K562 (cell line): ENCODE results near the gene IFRD1. TPM values are rescaled to one million over a fixed set of nuclear protein-coding genes. Genes with fewer than 3 reads are reported as not detected.
A peak's percentile ranks its signal among the peaks of the same experiment; 100 is the strongest.

Source experiments
- ATAC-seq: fragments of 200-7000 bp; cut with Tn5 transposase; 3 replicates; pipeline ENCODE4 v1.9.1; 2020; ENCODE audit warnings: moderate library complexity
- BruUV-seq: library from RNA; stranded (reverse); fragments of 400-500 nt; replicated peaks from 2 replicates; lab custom pipeline; 2021; lab: Mats Ljungman, UMichigan
- CTCF ChIA-PET: fragments of 300-600 bp; formaldehyde crosslinking; extraction: SDS; loops from one replicate; lab custom pipeline; 2021; ENCODE audit warnings: low intra/inter-chr PET ratio; lab: Yijun Ruan, JAX
- POLR2A ChIA-PET: fragments of 300-600, 350-650 bp; sonication (Branson Sonifier 250); formaldehyde crosslinking; extraction: SDS; loops from one replicate; lab custom pipeline; 2021; ENCODE audit warnings: antibody characterized with exemption, inconsistent platforms; lab: Yijun Ruan, JAX
- DNase-seq, 4 experiments: peaks; one replicate each; pipeline versions ENCODE4 v3.0.0 to v3.0.0-alpha.2; 2011 to 2018; ENCODE audit warnings: low spot score in 3 of 4, mixed read lengths in 3 of 4; ENCODE audit errors: extremely low read depth in 1 of 4
- FAIRE-seq: peaks from 2 replicates; lab custom pipeline; 2011; peaks lifted over from hg19 to GRCh38; lab: Jason Lieb, UNC
- H2AFZ ChIP-seq: 2 replicates; pipeline ENCODE4 v1.6.0; 2011; ENCODE audit warnings: low read depth, low read length, control low read depth, inconsistent platforms
- H3K27ac ChIP-seq: fragments of 200-600 bp; 3 replicates; pipeline ENCODE4 v1.8.0; 2011; ENCODE audit warnings: low read depth, mild to moderate bottlenecking, control low read depth, inconsistent platforms, low read length, moderate library complexity, mixed read lengths; ENCODE audit errors: extremely low read depth
- H3K27me3 ChIP-seq, 2 experiments: fragments of 300-600 bp in 1 of 2; 2 replicates in 1 of 2; 3 replicates in 1 of 2; pipeline versions ENCODE4 v1.6.0 to v1.8.0; 2011; ENCODE audit warnings: inconsistent platforms in 2 of 2, low read length in 2 of 2, mild to moderate bottlenecking in 1 of 2, mixed read lengths in 1 of 2, moderate library complexity in 1 of 2; ENCODE audit not compliant: control insufficient read depth in 2 of 2, insufficient read depth in 2 of 2
- H3K36me3 ChIP-seq: fragments of 300-600 bp; 3 replicates; pipeline ENCODE4 v1.8.0; 2011; ENCODE audit warnings: mild to moderate bottlenecking, low read length, inconsistent platforms; ENCODE audit not compliant: control insufficient read depth, insufficient read depth
- H3K4me1 ChIP-seq, 2 experiments: fragments of 200-600 bp in 1 of 2; replicated peaks in 1 of 2; 2 replicates in 1 of 2; 3 replicates in 1 of 2; pipeline versions ENCODE4 v1.5.1 to v1.8.0; 2011; ENCODE audit warnings: inconsistent platforms in 2 of 2, low read length in 2 of 2, mild to moderate bottlenecking in 1 of 2, mixed read lengths in 1 of 2, moderate library complexity in 1 of 2; ENCODE audit not compliant: control insufficient read depth in 2 of 2, insufficient read depth in 2 of 2
- H3K4me2 ChIP-seq: 2 replicates; pipeline ENCODE4 v1.6.1; 2011; ENCODE audit warnings: low read length, control low read depth, inconsistent platforms, mixed read lengths; ENCODE audit not compliant: insufficient read depth
- H3K4me3 ChIP-seq: fragments of 200-600 bp; sonication (generic), shearing (Covaris generic); 2 replicates; pipeline ENCODE4 v1.5.1; 2016; ENCODE audit warnings: control low read depth, inconsistent platforms
- H3K79me2 ChIP-seq: fragments of 200-600 bp; 3 replicates; pipeline ENCODE4 v1.8.0; 2011; ENCODE audit warnings: low read length, inconsistent platforms; ENCODE audit not compliant: control insufficient read depth, insufficient read depth
- H3K9ac ChIP-seq, 2 experiments: 2 replicates each; pipeline versions ENCODE4 v1.6.0 to v1.6.1; 2011; ENCODE audit warnings: low read depth in 2 of 2, low read length in 2 of 2, control low read depth in 1 of 2, inconsistent platforms in 1 of 2, mild to moderate bottlenecking in 1 of 2, mixed read lengths in 1 of 2; ENCODE audit not compliant: insufficient read depth in 1 of 2
- H3K9me1 ChIP-seq: one replicate; pipeline ENCODE4 v1.6.0; 2011; ENCODE audit warnings: inconsistent platforms, mild to moderate bottlenecking, low read length, moderate library complexity; ENCODE audit not compliant: control insufficient read depth, insufficient read depth
- H3K9me3 ChIP-seq: replicated peaks from 2 replicates; pipeline ENCODE4 v1.5.1; 2011; ENCODE audit warnings: low read depth, low read length, inconsistent platforms; ENCODE audit not compliant: control insufficient read depth, insufficient read depth
- H4K20me1 ChIP-seq: replicated peaks from 2 replicates; pipeline ENCODE4 v1.6.1; 2011; ENCODE audit warnings: low read length, inconsistent platforms, mixed read lengths; ENCODE audit not compliant: control insufficient read depth, insufficient read depth
- ATF3 ChIP-seq, 2 experiments: fragments of 450-650 bp in 1 of 2; sonication (generic) in 1 of 2; formaldehyde crosslinking in 1 of 2; IDR thresholded peaks in 1 of 2; conservative IDR thresholded peaks in 1 of 2; 2 replicates each; pipeline versions ENCODE4 v1.6.1 to v1.8.1; 2016 to 2023; ENCODE audit warnings: mild to moderate bottlenecking in 2 of 2, moderate library complexity in 2 of 2, inconsistent platforms in 1 of 2, missing genetic modification reagents in 1 of 2
- ATF7 ChIP-seq: fragments of 450-650 bp; IDR thresholded peaks from 2 replicates; pipeline ENCODE4 v1.7.1; 2014; ENCODE audit warnings: mild to moderate bottlenecking, moderate library complexity
- JUNB ChIP-seq: fragments of 450-650 bp; formaldehyde crosslinking; conservative IDR thresholded peaks from 2 replicates; pipeline ENCODE4 v1.4.0; 2020; ENCODE audit warnings: mild to moderate bottlenecking
- MBD2 ChIP-seq: sonication (generic); IDR thresholded peaks from 2 replicates; pipeline ENCODE4 v1.6.1; 2016; ENCODE audit warnings: low read depth, borderline replicate concordance
- SMC3 ChIP-seq: conservative IDR thresholded peaks from 2 replicates; pipeline ENCODE4 v1.6.1; 2011; ENCODE audit warnings: low read depth, low read length, improper control_type of control experiment; ENCODE audit not compliant: insufficient read depth
- ZNF551 ChIP-seq: fragments of 250-450 bp; sonication (Bioruptor Pico); IDR thresholded peaks from 2 replicates; pipeline ENCODE4 v1.5.0; 2021; ENCODE audit warnings: mild to moderate bottlenecking, moderate library complexity
- WGBS: fragments of 100-300 bp; shearing (Covaris generic); methylation state at CpG from one replicate; pipeline ENCODE4 v1.1.6; 2016; ENCODE audit warnings: low coverage, mixed read lengths; ENCODE audit not compliant: insufficient coverage; ENCODE audit errors: missing lambda C conversion rate; 5-methylcytosine and 5-hydroxymethylcytosine counted together
- in situ Hi-C: fragments of 300-500 bp; cut with MboI; formaldehyde crosslinking; loops from 4 replicates; pipeline ENCODE4 v1.15.0; 2018; ENCODE audit warnings: inconsistent platforms, mixed read lengths
- intact Hi-C: fragments of 100-400 bp; cut with micrococcal nuclease; formaldehyde crosslinking; loops from 2 replicates; pipeline ENCODE4 v1.14.2; 2022
- polyA plus RNA-seq, 8 experiments: library from polyadenylated mRNA; depleted of rRNA in 4 of 8; stranded (reverse) in 5 of 8; unstranded in 3 of 8; fragments of >200 nt; fragmentation: Nextera tagmentation in 2 of 8; fragmentation: Illumina TruSeq in 1 of 8; extraction: Ambion mirVana in 2 of 8; extraction: Trizol in 1 of 8; gene quantifications; 2 replicates each; pipeline versions ENCODE4 v1.2.1 to v1.2.3, GENCODE V29; 2011 to 2014; ENCODE audit warnings: inconsistent platforms in 1 of 8, missing spikeins in 1 of 8
- total RNA-seq, 7 experiments: library from RNA; depleted of rRNA in 6 of 7; stranded (reverse); fragments of >200 nt in 6 of 7; fragmentation: Illumina TruSeq in 2 of 7; extraction: Trizol in 2 of 7; gene quantifications; 2 replicates each; pipeline versions ENCODE4 v1.2.1 to v1.2.3, GENCODE V29; 2011 to 2021; ENCODE audit warnings: low replicate concordance in 1 of 7

The IFRD1 gene
- total and polyA plus RNA-seq, 9 of the 15 experiments (the other 6 are each of a cell fraction or from before 2014, with no cell fraction given): 27.6 to 81.8 (median 68.1) TPM

GRCh38 chr7:112439476-112439875 lies 10.8 kb upstream of the IFRD1 start:
- Histone ChIP-seq H3K36me3 (no peaks in the 10 kb centered on the region), H3K4me1 (no peaks in the 10 kb centered on the region), H3K9ac (no peak overlapping the region), H3K79me2 (no peaks in the 10 kb centered on the region), H3K4me3 (no peak overlapping the region), H3K4me2 (no peak overlapping the region), H3K27me3 (peaks cover 34 to 38% of the 10 kb centered on the region in 2 experiments), H3K27ac (no peak overlapping the region), H2AFZ (no peak overlapping the region), H3K9me3 (no peaks in the 10 kb centered on the region), H3K9me1 (no peaks in the 10 kb centered on the region), H4K20me1 (no peaks in the 10 kb centered on the region)
- in situ Hi-C loops: no loop called here
- POLR2A ChIA-PET: interaction anchor here (1.2 kb wide), 2 partner anchors 11 to 13 kb away, joined by 3 to 8 read pairs; partner anchors contain the start of gene IFRD1
- no peak for DNase-seq
- TF ChIP-seq ZNF551 (CRISPR knock-in tag): no peak
- TF ChIP-seq MBD2: no peak
- no peak for ATAC-seq
- CTCF ChIA-PET: no interaction called here
- intact Hi-C loops: no loop called here
- no TSS peak for BruUV-seq
- 4% methylated on average over 1 of the region's 1 CpG for WGBS
- FAIRE-seq: no peak

- Histone ChIP-seq H3K4me2 (no peak overlapping the region), H3K79me2 (no peaks in the 10 kb centered on the region), H3K27ac (no peak overlapping the region), H3K36me3 (no peaks in the 10 kb centered on the region), H3K9me1 (no peaks in the 10 kb centered on the region), H3K4me1 (no peaks in the 10 kb centered on the region; a peak in 1 of 5 replicates), H2AFZ (no peak overlapping the region), H3K9ac (no peak overlapping the region), H3K27me3 (peaks cover 32 to 38% of the 10 kb centered on the region in 2 experiments), H4K20me1 (no peaks in the 10 kb centered on the region), H3K4me3 (no peak overlapping the region), H3K9me3 (no peaks in the 10 kb centered on the region)
- TF ChIP-seq ATF7 (peak; percentile 20; the same call in 1 of the 2 replicates), ATF3 (IDR thresholded peaks at IDR 0.05) (peak; percentile 28), ATF3 (CRISPR knock-in tag; conservative IDR thresholded peaks at IDR 0.05) (no peak), SMC3 (no peak), JUNB (no peak)
- FAIRE-seq: no peak
- ATAC-seq: peak; percentile 40; the same call in 2 of the 3 replicates
- WGBS: 19% methylated on average over 2 of the region's 2 CpGs
- ChIA-PET POLR2A (interaction anchor here (0.6 to 1.7 kb wide), 2 partner anchors 8 to 501 kb away, joined by 3 to 31 read pairs; partner anchors contain the start of gene IFRD1), CTCF (no interaction called here)
- in situ Hi-C loops: no loop called here
- no peak for DNase-seq
- no TSS peak for BruUV-seq
- intact Hi-C loops: no loop called here
Observed at GRCh38 chr7:112442210-112442609, 8.1 kb upstream of the IFRD1 start.
